IMR-90 (cell line): Measurements from ENCODE around the gene MIS18A.

Experiments used
- CEBPB ChIP-seq: IDR thresholded peaks from 2 replicates; pipeline ENCODE4 v1.6.1; 2012; ENCODE audit warnings: low read depth, low read length, improper control_type of control experiment
- CHD1 ChIP-seq: IDR thresholded peaks from 2 replicates; pipeline ENCODE4 v1.6.1; 2012; ENCODE audit warnings: low read depth, low read length, improper control_type of control experiment
- CTCF ChIP-seq: conservative IDR thresholded peaks from 2 replicates; pipeline ENCODE4 v1.5.1; 2012; ENCODE audit warnings: mild to moderate bottlenecking, low read depth, low read length, improper control_type of control experiment
- FOS ChIP-seq: fragments of 150-350 bp; IDR thresholded peaks from 2 replicates; pipeline ENCODE4 v1.6.1; 2016; ENCODE audit warnings: low read depth, low read length
- MAFK ChIP-seq: IDR thresholded peaks from 2 replicates; pipeline ENCODE4 v1.6.1; 2012; ENCODE audit warnings: low read depth, low read length, improper control_type of control experiment
- MAZ ChIP-seq: IDR thresholded peaks from 2 replicates; pipeline ENCODE4 v1.6.1; 2012; ENCODE audit warnings: low read depth, mild to moderate bottlenecking, low read length, improper control_type of control experiment, moderate library complexity, borderline replicate concordance
- POLR2A ChIP-seq: IDR thresholded peaks from 2 replicates; pipeline ENCODE4 v1.6.1; 2012; ENCODE audit warnings: mild to moderate bottlenecking, low read depth, low read length
- RAD21 ChIP-seq: IDR thresholded peaks from 2 replicates; pipeline ENCODE4 v1.6.1; 2012; ENCODE audit warnings: low read length, improper control_type of control experiment
- RFX5 ChIP-seq: IDR thresholded peaks from 2 replicates; pipeline ENCODE4 v1.8.0; 2012; ENCODE audit warnings: low read depth, mild to moderate bottlenecking, low read length, moderate library complexity
- SMC3 ChIP-seq: fragments of 150-350 bp; IDR thresholded peaks from 2 replicates; pipeline ENCODE4 v1.6.1; 2016; ENCODE audit warnings: low read depth, mild to moderate bottlenecking, antibody characterized with exemption, low read length, moderate library complexity
- TF ChIP-seq, protein P1 (sequence below): fragments of 150-350 bp; IDR thresholded peaks from 2 replicates; pipeline ENCODE4 v1.6.1; 2016; ENCODE audit warnings: low read depth, mild to moderate bottlenecking, low read length, moderate library complexity, borderline replicate concordance

DNA sequence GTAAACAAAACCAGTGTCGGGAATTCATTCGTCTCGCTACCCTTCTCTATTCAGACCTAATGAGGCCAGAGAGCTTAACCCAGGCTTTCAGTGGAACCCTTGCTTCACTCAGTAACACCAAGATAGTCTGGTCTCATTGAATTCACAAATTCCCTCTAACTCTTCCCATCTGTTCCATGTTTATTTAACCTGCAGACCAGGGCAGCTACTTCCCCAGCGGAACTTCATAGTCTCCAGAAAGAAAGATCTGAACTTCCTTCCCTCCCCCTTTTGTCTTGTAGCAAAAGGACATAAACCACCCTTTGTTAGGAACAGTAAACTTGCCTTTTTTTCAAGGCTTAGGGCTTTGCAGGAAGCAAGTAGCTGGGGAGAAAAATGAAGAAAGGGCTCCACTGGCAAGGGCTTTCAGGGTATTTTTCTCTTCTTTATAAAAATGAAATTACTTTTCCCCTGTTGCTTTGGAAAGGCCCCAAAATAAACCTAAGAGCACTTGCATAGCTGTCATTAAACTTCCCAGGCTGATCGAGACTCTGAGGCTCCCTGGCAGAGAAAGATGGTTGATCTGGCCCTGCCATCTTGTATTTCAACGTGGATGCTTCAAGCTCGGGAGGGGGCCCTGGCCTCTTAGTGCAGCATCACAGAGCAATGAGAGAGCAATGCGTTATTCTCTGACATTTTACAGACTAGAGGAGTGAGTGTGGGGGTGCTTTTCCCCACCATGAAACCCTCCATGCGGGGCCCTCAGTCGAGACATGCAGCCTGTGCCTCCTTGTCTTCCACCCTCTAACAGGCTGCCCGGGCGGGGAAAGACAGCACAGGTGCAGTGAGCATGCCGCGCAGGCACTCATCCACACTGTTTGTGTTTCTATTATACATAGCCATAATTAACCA is 30.0 kb downstream of the MIS18A start:
- no peak for TF ChIP-seq CEBPB
- no peak for TF ChIP-seq RAD21
- TF ChIP-seq FOS, result no peak
- TF ChIP-seq CTCF, result no peak
- TF ChIP-seq POLR2A, result no peak
- no peak for TF ChIP-seq SMC3
- no peak for TF ChIP-seq MAZ
- no peak for TF ChIP-seq CHD1
- TF ChIP-seq, protein P1, sequence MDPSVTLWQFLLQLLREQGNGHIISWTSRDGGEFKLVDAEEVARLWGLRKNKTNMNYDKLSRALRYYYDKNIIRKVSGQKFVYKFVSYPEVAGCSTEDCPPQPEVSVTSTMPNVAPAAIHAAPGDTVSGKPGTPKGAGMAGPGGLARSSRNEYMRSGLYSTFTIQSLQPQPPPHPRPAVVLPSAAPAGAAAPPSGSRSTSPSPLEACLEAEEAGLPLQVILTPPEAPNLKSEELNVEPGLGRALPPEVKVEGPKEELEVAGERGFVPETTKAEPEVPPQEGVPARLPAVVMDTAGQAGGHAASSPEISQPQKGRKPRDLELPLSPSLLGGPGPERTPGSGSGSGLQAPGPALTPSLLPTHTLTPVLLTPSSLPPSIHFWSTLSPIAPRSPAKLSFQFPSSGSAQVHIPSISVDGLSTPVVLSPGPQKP, result no peak
- no peak for TF ChIP-seq RFX5
- TF ChIP-seq MAFK, result no peak
